ENCODE data around the gene EMC8. TPM values are rescaled to one million over a fixed set of nuclear protein-coding genes. Genes with fewer than 3 reads are reported as not detected.

EMC8 gene
- total and polyA plus RNA-seq, 2 of the 8 experiments (the other 6 are each of a cell fraction or from before 2014, with no cell fraction given) = 52.2 to 69.7 TPM

- TF ChIP-seq BRCA1 (IDR thresholded peaks at IDR 0.05; ENCODE audit: low read depth, low read length) (no peak), EP300 (IDR thresholded peaks at IDR 0.05; ENCODE audit: borderline replicate concordance in 1 of 2, low read depth in 2 of 2, low read length in 2 of 2) (no peak), ASH2L (IDR thresholded peaks at IDR 0.05; ENCODE audit: low read length) (no peak), MAX (IDR thresholded peaks at IDR 0.05) (no peak), NANOG (IDR thresholded peaks at IDR 0.05; ENCODE audit: insufficient read depth, low read depth, low read length, poor library complexity, severe bottlenecking) (no peak), SP1 (IDR thresholded peaks at IDR 0.05; ENCODE audit: low read depth, low read length) (no peak), ZNF274 (IDR thresholded peaks at IDR 0.05; ENCODE audit: borderline replicate concordance, extremely low read depth, low read length) (no peak), CHD1 (IDR thresholded peaks at IDR 0.05; ENCODE audit: low read depth, low read length) (no peak), RXRA (IDR thresholded peaks at IDR 0.05; ENCODE audit: insufficient read depth, low read depth, low read length) (no peak)
Observed at GRCh38 chr16:85835956-85836705, 36.8 kb upstream of the EMC8 start (continued).

All from H1 (cell line).